CD4-positive, CD25-positive, alpha-beta regulatory T cell (primary cell): ENCODE measurements around the gene RAB11FIP5. TPM values are rescaled to one million over a fixed set of nuclear protein-coding genes. Genes with fewer than 3 reads are reported as not detected.

Experiments
- ATAC-seq, 2 donors: fragments of 150-1000 bp; cut with Tn5 transposase; one replicate each; pipeline ENCODE4 v1.10.0; 2021; ENCODE audit warnings: low read depth in 2 of 2, moderate number of reproducible peaks in 2 of 2, moderate library complexity in 1 of 2
- DNase-seq, 3 donors: peaks; one replicate each; pipeline versions ENCODE4 v3.0.0 to v3.0.0-alpha.2; 2012 to 2022; ENCODE audit warnings: mixed read lengths in 1 of 3
- H3K27ac ChIP-seq: one replicate; pipeline ENCODE4 v1.7.0; 2013; ENCODE audit warnings: mild to moderate bottlenecking, low read length; ENCODE audit not compliant: insufficient read depth, poor library complexity, severe bottlenecking
- H3K27me3 ChIP-seq: one replicate; pipeline ENCODE4 v1.7.0; 2013; ENCODE audit warnings: low read length; ENCODE audit not compliant: control insufficient read depth, insufficient read depth
- H3K36me3 ChIP-seq: one replicate; pipeline ENCODE4 v1.7.0; 2013; ENCODE audit warnings: mild to moderate bottlenecking, low read length, moderate library complexity; ENCODE audit not compliant: control insufficient read depth, insufficient read depth
- H3K4me1 ChIP-seq: 2 replicates; pipeline ENCODE4 v1.7.0; 2013; ENCODE audit warnings: mild to moderate bottlenecking, low read length; ENCODE audit not compliant: insufficient read depth, control insufficient read depth, poor library complexity, severe bottlenecking
- H3K4me3 ChIP-seq: one replicate; pipeline ENCODE4 v1.7.0; 2013; ENCODE audit warnings: low read depth, mild to moderate bottlenecking, low read length, moderate library complexity
- H3K9me3 ChIP-seq, 2 experiments: 1 replicate in 1 of 2; 2 replicates in 1 of 2; pipeline ENCODE4 v1.7.0; 2013; ENCODE audit warnings: low read length in 2 of 2, mild to moderate bottlenecking in 1 of 2, moderate library complexity in 1 of 2; ENCODE audit not compliant: control insufficient read depth in 2 of 2
- H3K27ac Mint-ChIP-seq, 3 donors: one replicate each; pipeline ENCODE4 v1.8.0; 2020 to 2022; ENCODE audit warnings: mild to moderate bottlenecking in 3 of 3, mixed read lengths in 3 of 3, moderate library complexity in 2 of 3
- H3K27me3 Mint-ChIP-seq: one replicate; pipeline ENCODE4 v1.8.0; 2022; ENCODE audit warnings: mild to moderate bottlenecking, mixed read lengths
- H3K36me3 Mint-ChIP-seq: one replicate; pipeline ENCODE4 v1.8.0; 2020; ENCODE audit warnings: mixed read lengths
- H3K4me1 Mint-ChIP-seq, 4 donors: one replicate each; pipeline ENCODE4 v1.8.0; 2020 to 2022; ENCODE audit warnings: mixed read lengths in 4 of 4, mild to moderate bottlenecking in 1 of 4
- H3K4me3 Mint-ChIP-seq, 4 donors: one replicate each; pipeline ENCODE4 v1.8.0; 2020 to 2022; ENCODE audit warnings: mild to moderate bottlenecking in 4 of 4, mixed read lengths in 4 of 4, moderate library complexity in 3 of 4
- H3K9me3 Mint-ChIP-seq, 7 donors: one replicate each; pipeline ENCODE4 v1.8.0; 2020 to 2022; ENCODE audit warnings: mixed read lengths in 7 of 7, mild to moderate bottlenecking in 3 of 7, moderate library complexity in 2 of 7
- polyA plus RNA-seq, 4 donors: library from polyadenylated mRNA; unstranded; fragments of 300-500 nt; fragmentation: Illumina TruSeq; gene quantifications; one replicate each; pipeline ENCODE4 v1.2.3, GENCODE V29; 2021
- total RNA-seq: library from RNA; stranded (reverse); gene quantifications from one replicate; pipeline ENCODE4 v1.2.3, GENCODE V29; 2022

Gene RAB11FIP5
- total and polyA plus RNA-seq, 5 donors from 2014 or later = 15.4 to 30.8 (median 21.4) TPM

DNA sequence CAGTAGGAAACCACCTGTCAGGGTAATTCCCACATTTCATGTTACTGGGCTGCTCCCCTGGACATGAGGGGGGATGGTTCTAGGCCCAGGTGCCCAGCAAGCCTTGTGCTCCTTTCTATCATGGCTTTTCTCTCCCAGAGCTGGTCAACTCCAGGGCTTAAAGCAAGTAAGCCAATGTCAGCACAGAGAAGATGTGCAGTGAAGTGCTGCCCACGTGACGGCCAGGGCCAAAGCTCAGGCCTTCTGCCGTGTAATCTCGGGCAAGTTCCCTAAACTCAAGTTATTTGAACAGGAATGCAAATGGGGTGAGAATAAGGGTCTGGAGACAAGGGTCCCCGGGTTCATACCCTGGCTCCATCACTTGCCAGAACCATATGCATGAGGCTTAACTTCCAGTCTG, 57.8 kb downstream of the RAB11FIP5 start:
- Histone ChIP-seq H3K36me3 (peaks cover 7% of the 10 kb centered on the region), H3K4me1 (no peaks in the 10 kb centered on the region)
- H3K27ac Mint-ChIP-seq = no peak overlapping the region

GRCh38 chr2:73053316-73054114, 59.2 kb downstream of the RAB11FIP5 start:
- Histone ChIP-seq H3K4me1 (no peaks in the 10 kb centered on the region), H3K9me3 (peaks cover 8 to 10% of the 10 kb centered on the region in 2 experiments), H3K27ac (no peak overlapping the region), H3K4me3 (no peak overlapping the region), H3K36me3 (peaks cover 7% of the 10 kb centered on the region), H3K27me3 (no peaks in the 10 kb centered on the region)
- ATAC-seq = no peak
- no peak for DNase-seq
- peaks cover 26% of the 10 kb centered on the region for H3K36me3 Mint-ChIP-seq
- no peaks in the 10 kb centered on the region for H3K27me3 Mint-ChIP-seq
- H3K4me3 Mint-ChIP-seq = no peak overlapping the region
- H3K4me1 Mint-ChIP-seq = no peaks in the 10 kb centered on the region
- H3K27ac Mint-ChIP-seq = peak overlapping the region in 1 of 3 donors; percentile 1
- H3K9me3 Mint-ChIP-seq = peaks cover 0 to 10% (median 0%) of the 10 kb centered on the region in 7 donors

More for the DNA sequence above, 57.8 kb downstream of the RAB11FIP5 start:
- H3K9me3 Mint-ChIP-seq = peaks cover 0 to 10% (median 3%) of the 10 kb centered on the region in 7 donors
- no peak for ATAC-seq
- H3K27me3 ChIP-seq = no peaks in the 10 kb centered on the region
- H3K4me3 Mint-ChIP-seq = no peak overlapping the region
- H3K4me1 Mint-ChIP-seq = no peaks in the 10 kb centered on the region
- H3K4me3 ChIP-seq = no peak overlapping the region
- no peak for DNase-seq
- H3K27me3 Mint-ChIP-seq = no peaks in the 10 kb centered on the region
- no peak overlapping the region for H3K27ac ChIP-seq
- H3K9me3 ChIP-seq = peaks cover 8 to 10% of the 10 kb centered on the region in 2 experiments
- peaks cover 26% of the 10 kb centered on the region for H3K36me3 Mint-ChIP-seq

- ATAC-seq (no peak), DNase-seq (no peak)
- H3K27me3 ChIP-seq = no peaks in the 10 kb centered on the region
- Mint-ChIP-seq H3K27me3 (no peaks in the 10 kb centered on the region), H3K36me3 (peaks cover 12% of the 10 kb centered on the region), H3K4me1 (peaks cover 0 to 2% (median 0%) of the 10 kb centered on the region in 4 donors), H3K9me3 (no peaks in the 10 kb centered on the region), H3K27ac (no peak overlapping the region), H3K4me3 (no peak overlapping the region)
- H3K36me3 ChIP-seq = no peaks in the 10 kb centered on the region
- H3K4me1 ChIP-seq = no peaks in the 10 kb centered on the region
- H3K9me3 ChIP-seq = no peaks in the 10 kb centered on the region
- H3K4me3 ChIP-seq = no peak overlapping the region
- no peak overlapping the region for H3K27ac ChIP-seq
These were observed 62.6 kb downstream of the RAB11FIP5 start for GRCh38 chr2:73050121-73050545.

DNA sequence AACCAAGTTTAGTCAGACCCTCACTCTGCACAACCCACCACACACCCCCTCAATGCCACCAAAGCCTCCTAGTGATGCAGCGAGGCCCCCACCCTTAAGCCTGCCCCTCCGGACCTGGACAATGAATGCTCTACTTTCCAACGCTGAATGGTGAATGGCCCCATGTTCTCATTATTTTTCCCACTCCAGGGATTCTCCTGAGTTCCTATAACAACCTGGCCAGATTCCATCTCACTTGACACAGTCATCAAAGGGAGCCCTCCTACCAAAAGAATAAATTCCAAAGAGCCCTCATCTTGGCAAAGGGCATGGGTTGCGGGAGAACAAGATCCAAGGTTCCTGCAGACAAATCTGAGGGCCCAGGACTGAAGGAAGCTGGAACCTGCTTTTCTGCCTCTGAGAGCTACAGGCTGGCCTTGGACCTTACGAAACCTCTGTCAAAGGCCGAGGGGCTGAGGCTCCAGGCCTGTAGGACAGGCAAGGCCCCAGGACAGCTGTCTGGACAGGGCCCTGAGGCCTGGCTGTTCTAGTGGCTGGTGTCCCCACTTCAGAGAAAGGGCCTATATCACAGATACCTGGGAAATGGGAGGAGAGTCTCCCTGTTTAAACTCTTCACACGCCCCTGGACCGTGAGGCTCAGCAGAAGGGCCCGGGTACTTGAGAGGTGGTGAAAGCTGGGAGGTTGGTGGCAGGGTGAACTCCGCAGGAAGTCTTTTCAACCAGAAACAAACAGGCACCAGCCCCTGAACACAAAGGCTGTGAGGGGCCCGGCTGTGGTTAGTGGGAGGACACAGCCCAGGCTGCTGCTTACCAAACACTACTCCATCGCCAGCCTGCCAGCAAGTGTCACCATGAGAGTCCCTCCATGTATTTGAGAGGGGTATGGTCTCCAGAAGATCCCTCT, 68.6 kb downstream of the RAB11FIP5 start:
- Mint-ChIP-seq H3K27me3 (no peaks in the 10 kb centered on the region), H3K9me3 (no peaks in the 10 kb centered on the region), H3K4me1 (peaks cover 0 to 4% (median under 1%) of the 10 kb centered on the region in 4 donors), H3K36me3 (peaks cover 5% of the 10 kb centered on the region), H3K27ac (peak overlapping the region in 1 of 3 donors; percentile 25), H3K4me3 (no peak overlapping the region)
- ATAC-seq = no peak
- no peaks in the 10 kb centered on the region for H3K9me3 ChIP-seq
- no peak overlapping the region for H3K4me3 ChIP-seq
- no peak overlapping the region for H3K27ac ChIP-seq
- no peaks in the 10 kb centered on the region for H3K4me1 ChIP-seq
- no peaks in the 10 kb centered on the region for H3K36me3 ChIP-seq
- no peak for DNase-seq
- no peaks in the 10 kb centered on the region for H3K27me3 ChIP-seq

GRCh38 chr2:73043276-73043675, 69.5 kb downstream of the RAB11FIP5 start:
- Mint-ChIP-seq H3K36me3 (peaks cover 6% of the 10 kb centered on the region), H3K4me3 (no peak overlapping the region), H3K27me3 (no peaks in the 10 kb centered on the region), H3K4me1 (peaks cover 0 to 5% (median under 1%) of the 10 kb centered on the region in 4 donors), H3K9me3 (no peaks in the 10 kb centered on the region), H3K27ac (no peak overlapping the region)
- DNase-seq (no peak), ATAC-seq (no peak)
- Histone ChIP-seq H3K9me3 (no peaks in the 10 kb centered on the region), H3K27ac (no peak overlapping the region), H3K36me3 (no peaks in the 10 kb centered on the region), H3K4me3 (no peak overlapping the region), H3K4me1 (no peaks in the 10 kb centered on the region), H3K27me3 (no peaks in the 10 kb centered on the region)

DNA sequence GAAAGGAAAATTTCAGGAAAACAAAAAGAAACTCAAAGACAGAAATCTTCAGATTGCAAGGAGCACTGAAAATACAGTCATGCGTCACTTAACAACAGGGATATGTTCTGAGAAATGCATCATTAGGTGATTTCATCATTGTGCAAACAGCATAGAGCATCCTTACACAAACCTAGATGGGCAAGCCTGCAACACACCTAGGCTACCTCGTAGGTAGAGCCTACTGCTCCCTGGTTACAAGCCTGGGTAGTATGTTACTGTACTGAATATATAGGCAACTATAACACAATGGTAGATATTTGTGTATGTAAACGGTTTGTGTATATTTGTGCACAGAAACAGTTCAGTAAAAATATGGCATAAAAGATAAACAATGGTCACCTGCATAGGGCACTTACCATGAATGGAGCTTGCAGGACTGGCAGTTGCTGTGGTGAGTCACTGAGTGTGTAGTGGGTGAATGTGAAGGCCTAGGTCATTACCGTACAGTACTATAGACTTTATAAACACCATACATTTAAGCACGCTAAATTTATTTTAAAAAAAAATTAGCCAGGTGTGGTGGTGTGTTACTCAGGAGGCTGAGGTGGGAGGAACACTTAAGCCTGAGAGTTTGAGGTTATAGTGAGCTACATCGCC, 74.7 kb downstream of the RAB11FIP5 start:
- Mint-ChIP-seq H3K4me3 (no peak overlapping the region), H3K9me3 (no peaks in the 10 kb centered on the region), H3K27me3 (no peaks in the 10 kb centered on the region)

GRCh38 chr2:73036766-73037165, 76.0 kb downstream of the RAB11FIP5 start:
- H3K27ac ChIP-seq = no peak overlapping the region
- H3K9me3 ChIP-seq = no peaks in the 10 kb centered on the region
- peaks cover 19% of the 10 kb centered on the region for H3K36me3 Mint-ChIP-seq
- H3K4me1 ChIP-seq = no peaks in the 10 kb centered on the region
- H3K4me1 Mint-ChIP-seq = peaks cover 0 to 5% (median 0%) of the 10 kb centered on the region in 4 donors
- no peaks in the 10 kb centered on the region for H3K36me3 ChIP-seq
- H3K27me3 Mint-ChIP-seq = no peaks in the 10 kb centered on the region
- H3K27me3 ChIP-seq = no peaks in the 10 kb centered on the region
- no peak overlapping the region for H3K4me3 ChIP-seq
- DNase-seq (no peak), ATAC-seq (no peak)
- H3K27ac Mint-ChIP-seq = no peak overlapping the region
- no peak overlapping the region for H3K4me3 Mint-ChIP-seq
- H3K9me3 Mint-ChIP-seq = no peaks in the 10 kb centered on the region

More for the DNA sequence above, 74.7 kb downstream of the RAB11FIP5 start:
- peaks cover 19% of the 10 kb centered on the region for H3K36me3 Mint-ChIP-seq
- H3K9me3 ChIP-seq = no peaks in the 10 kb centered on the region
- H3K4me1 Mint-ChIP-seq = peaks cover 0 to 5% (median 0%) of the 10 kb centered on the region in 4 donors
- H3K27me3 ChIP-seq = no peaks in the 10 kb centered on the region
- no peak for DNase-seq
- ATAC-seq = no peak
- H3K4me1 ChIP-seq = no peaks in the 10 kb centered on the region
- H3K4me3 ChIP-seq = no peak overlapping the region
- H3K27ac Mint-ChIP-seq = no peak overlapping the region
- H3K27ac ChIP-seq = no peak overlapping the region
- H3K36me3 ChIP-seq = no peaks in the 10 kb centered on the region
